Measurements from ENCODE around the gene MED12L.

Gene MED12L

DNA sequence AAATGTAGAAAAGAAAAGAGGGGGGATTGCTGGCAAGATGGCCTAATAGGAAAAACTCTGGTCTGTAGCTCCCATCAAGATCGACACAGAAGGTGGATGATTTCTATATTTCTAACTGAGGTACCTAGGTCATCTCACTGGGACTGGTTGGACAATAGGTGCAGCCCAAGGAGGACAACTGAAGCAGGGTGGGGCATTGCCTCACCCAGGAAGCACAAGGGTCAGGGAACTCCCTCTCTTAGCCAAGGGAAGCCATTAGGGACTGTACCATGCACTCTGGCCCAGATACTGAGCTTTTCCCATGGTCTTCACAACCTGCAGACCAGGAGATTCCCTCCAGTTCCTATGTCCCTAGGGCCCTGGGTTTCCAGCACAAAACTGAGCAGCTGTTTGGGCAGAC, 398.0 kb downstream of the MED12L start:
- no peak overlapping the region for H3K4me3 ChIP-seq (replicated peaks; ENCODE audit: low read depth, low read length)
- DNase-seq (ENCODE audit: low read depth) = no peak
- no peak for TF ChIP-seq CTCF (IDR thresholded peaks at IDR 0.05; ENCODE audit: low read length, missing control alignments)

DNA sequence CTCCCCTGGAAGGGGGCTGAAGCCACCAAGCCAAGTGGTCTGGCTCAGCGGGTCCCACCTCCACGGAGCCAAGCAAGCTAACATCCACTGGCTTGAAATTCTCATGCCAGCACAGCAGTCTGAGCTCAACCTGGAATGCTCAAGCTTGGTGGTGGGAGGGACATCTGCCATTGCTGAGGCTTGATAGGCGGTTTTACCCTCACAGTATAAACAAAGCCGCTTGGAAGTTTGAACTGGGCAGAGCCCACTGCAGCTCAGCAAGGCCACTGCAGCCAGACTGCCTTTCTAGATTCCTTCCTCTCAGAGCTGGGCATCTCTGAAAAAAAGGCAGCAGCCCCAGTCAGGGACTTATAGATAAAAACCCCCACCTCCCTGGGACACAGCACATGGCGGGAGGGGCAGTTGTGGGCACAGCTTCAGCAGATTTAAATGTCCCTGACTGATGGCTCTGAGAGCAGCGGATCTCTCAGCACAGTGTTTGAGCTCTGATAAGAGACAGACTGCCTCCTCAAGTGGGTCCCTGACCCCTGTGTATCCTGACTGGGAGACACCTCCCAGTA, 398.6 kb downstream of the MED12L start:
- no peak for TF ChIP-seq CTCF (IDR thresholded peaks at IDR 0.05; ENCODE audit: low read length, missing control alignments)

More for the DNA sequence above, 398.6 kb downstream of the MED12L start:
- no peak overlapping the region for H3K4me3 ChIP-seq (replicated peaks; ENCODE audit: low read depth, low read length)
- no peak for DNase-seq (ENCODE audit: low read depth)

Measured in fibroblast of pulmonary artery (primary cell).